ENCODE results near the gene APOBEC3B. TPM values are rescaled to one million over a fixed set of nuclear protein-coding genes. Genes with fewer than 3 reads are reported as not detected.
A peak's percentile ranks its signal among the peaks of the same experiment; 100 is the strongest.
"Not testable (repeated sequence)": the region's sequence is repeated elsewhere in the genome, so short reads cannot be mapped to it uniquely, and the experiment has no call there.

APOBEC3B gene
- polyA plus RNA-seq, 2 donors: 3.4 to 4.6 TPM

- not testable (repeated sequence) for H3K4me1 ChIP-seq (ENCODE audit: control insufficient read depth in 2 of 2, insufficient read depth in 2 of 2, low read length in 1 of 2); H3K36me3 ChIP-seq (ENCODE audit: control insufficient read depth in 2 of 2, insufficient read depth in 2 of 2, low read length in 1 of 2); H3K9me3 ChIP-seq (ENCODE audit: control insufficient read depth in 2 of 2, insufficient read depth in 1 of 2, low read depth in 1 of 2, low read length in 1 of 2); H3K27ac ChIP-seq (ENCODE audit: low read depth in 2 of 2, low read length in 1 of 2); H3K4me3 ChIP-seq (ENCODE audit: low read depth in 1 of 2, low read length in 2 of 2); H3K27me3 ChIP-seq (ENCODE audit: control insufficient read depth in 1 of 2, insufficient read depth in 2 of 2, low read length in 2 of 2)
- WGBS, 2 donors: 85 to 87% methylated on average over 8 of the region's 8 CpGs
Measured at GRCh38 chr22:39008271-39008850, 26.2 kb downstream of the APOBEC3B start.

GRCh38 chr22:39010946-39011345 lies 28.8 kb downstream of the APOBEC3B start:
- Histone ChIP-seq H3K4me3 (ENCODE audit: low read depth in 1 of 2, low read length in 2 of 2) (no peak overlapping the region), H3K9me3 (ENCODE audit: control insufficient read depth in 2 of 2, insufficient read depth in 1 of 2, low read depth in 1 of 2, low read length in 1 of 2) (no peaks in the 10 kb centered on the region), H3K27me3 (ENCODE audit: control insufficient read depth in 1 of 2, insufficient read depth in 2 of 2, low read length in 2 of 2) (no peaks in the 10 kb centered on the region), H3K36me3 (ENCODE audit: control insufficient read depth in 2 of 2, insufficient read depth in 2 of 2, low read length in 1 of 2) (no peaks in the 10 kb centered on the region), H3K27ac (ENCODE audit: low read depth in 2 of 2, low read length in 1 of 2) (no peak overlapping the region), H3K4me1 (ENCODE audit: control insufficient read depth in 2 of 2, insufficient read depth in 2 of 2, low read length in 1 of 2) (peaks cover 3% of the 10 kb centered on the region in 2 donors)
- WGBS, 2 donors: 75 to 81% methylated on average over 15 of the region's 15 CpGs

- no peak overlapping the region for H3K4me3 ChIP-seq (ENCODE audit: low read depth in 1 of 2, low read length in 2 of 2)
- no peak overlapping the region for H3K27ac ChIP-seq (ENCODE audit: low read depth in 2 of 2, low read length in 1 of 2)
- H3K9me3 ChIP-seq (ENCODE audit: control insufficient read depth in 2 of 2, insufficient read depth in 1 of 2, low read depth in 1 of 2, low read length in 1 of 2): no peaks in the 10 kb centered on the region
- H3K4me1 ChIP-seq (ENCODE audit: control insufficient read depth in 2 of 2, insufficient read depth in 2 of 2, low read length in 1 of 2): peaks cover 3% of the 10 kb centered on the region in 2 donors
- no peaks in the 10 kb centered on the region for H3K36me3 ChIP-seq (ENCODE audit: control insufficient read depth in 2 of 2, insufficient read depth in 2 of 2, low read length in 1 of 2)
- WGBS, 2 donors: 79 to 82% methylated on average over 29 of the region's 29 CpGs
- no peaks in the 10 kb centered on the region for H3K27me3 ChIP-seq (ENCODE audit: control insufficient read depth in 1 of 2, insufficient read depth in 2 of 2, low read length in 2 of 2)
Measured at GRCh38 chr22:39012533-39013511, 30.7 kb downstream of the APOBEC3B start.

- peak overlapping the region in 1 of 2 donors; percentile 54 for H3K4me3 ChIP-seq (ENCODE audit: low read depth in 1 of 2, low read length in 2 of 2)
- H3K36me3 ChIP-seq (ENCODE audit: control insufficient read depth in 2 of 2, insufficient read depth in 2 of 2, low read length in 1 of 2); H3K27me3 ChIP-seq (ENCODE audit: control insufficient read depth in 1 of 2, insufficient read depth in 2 of 2, low read length in 2 of 2); H3K4me1 ChIP-seq (ENCODE audit: control insufficient read depth in 2 of 2, insufficient read depth in 2 of 2, low read length in 1 of 2); H3K9me3 ChIP-seq (ENCODE audit: control insufficient read depth in 2 of 2, insufficient read depth in 1 of 2, low read depth in 1 of 2, low read length in 1 of 2): not testable (repeated sequence)
- WGBS, 2 donors: 68 to 71% methylated on average over 6 of the region's 6 CpGs
- peak overlapping the region; percentile 84 to 91 for H3K27ac ChIP-seq (ENCODE audit: low read depth in 2 of 2, low read length in 1 of 2)
Measured at GRCh38 chr22:39013561-39013941, 31.4 kb downstream of the APOBEC3B start.

GRCh38 chr22:39013942-39014722 lies 32.0 kb downstream of the APOBEC3B start, which contains the start of gene APOBEC3C:
Gene APOBEC3C, plus strand, starts transcription at chr22:39014257. Its CDS starts 106 bp downstream, at chr22:39014363.
- H3K4me3 ChIP-seq (ENCODE audit: low read depth in 1 of 2, low read length in 2 of 2): peak within 1 kb of the TSS; percentile 41 to 54
- 4 to 8% methylated on average over 18 of the region's 18 CpGs for WGBS, 2 donors
- H3K36me3 ChIP-seq (ENCODE audit: control insufficient read depth in 2 of 2, insufficient read depth in 2 of 2, low read length in 1 of 2): peaks cover 0 to 5% of the 10 kb centered on the region in 2 donors
- peaks cover 3% of the 10 kb centered on the region in 2 donors for H3K4me1 ChIP-seq (ENCODE audit: control insufficient read depth in 2 of 2, insufficient read depth in 2 of 2, low read length in 1 of 2)
- no peaks in the 10 kb centered on the region for H3K27me3 ChIP-seq (ENCODE audit: control insufficient read depth in 1 of 2, insufficient read depth in 2 of 2, low read length in 2 of 2)
- H3K27ac ChIP-seq (ENCODE audit: low read depth in 2 of 2, low read length in 1 of 2): peak within 1 kb of the TSS; percentile 84 to 91
- no peaks in the 10 kb centered on the region for H3K9me3 ChIP-seq (ENCODE audit: control insufficient read depth in 2 of 2, insufficient read depth in 1 of 2, low read depth in 1 of 2, low read length in 1 of 2)

GRCh38 chr22:39014723-39015121 lies 32.6 kb downstream of the APOBEC3B start:
- not testable (repeated sequence) for H3K9me3 ChIP-seq (ENCODE audit: control insufficient read depth in 2 of 2, insufficient read depth in 1 of 2, low read depth in 1 of 2, low read length in 1 of 2); H3K36me3 ChIP-seq (ENCODE audit: control insufficient read depth in 2 of 2, insufficient read depth in 2 of 2, low read length in 1 of 2); H3K4me1 ChIP-seq (ENCODE audit: control insufficient read depth in 2 of 2, insufficient read depth in 2 of 2, low read length in 1 of 2); H3K27me3 ChIP-seq (ENCODE audit: control insufficient read depth in 1 of 2, insufficient read depth in 2 of 2, low read length in 2 of 2)
- WGBS, 2 donors: 15 to 27% methylated on average over 6 of the region's 6 CpGs
- Histone ChIP-seq H3K4me3 (ENCODE audit: low read depth in 1 of 2, low read length in 2 of 2) (peak overlapping the region; percentile 41 to 54), H3K27ac (ENCODE audit: low read depth in 2 of 2, low read length in 1 of 2) (peak overlapping the region; percentile 84 to 91)

GRCh38 chr22:39016592-39016991 lies 34.4 kb downstream of the APOBEC3B start:
- H3K4me3 ChIP-seq (ENCODE audit: low read depth in 1 of 2, low read length in 2 of 2): no peak overlapping the region
- WGBS, 2 donors: 97 to 98% methylated on average over 13 of the region's 13 CpGs
- peaks cover 0 to 6% of the 10 kb centered on the region in 2 donors for H3K36me3 ChIP-seq (ENCODE audit: control insufficient read depth in 2 of 2, insufficient read depth in 2 of 2, low read length in 1 of 2)
- H3K4me1 ChIP-seq (ENCODE audit: control insufficient read depth in 2 of 2, insufficient read depth in 2 of 2, low read length in 1 of 2): peaks cover 3% of the 10 kb centered on the region in 2 donors
- H3K27me3 ChIP-seq (ENCODE audit: control insufficient read depth in 1 of 2, insufficient read depth in 2 of 2, low read length in 2 of 2): no peaks in the 10 kb centered on the region
- no peak overlapping the region for H3K27ac ChIP-seq (ENCODE audit: low read depth in 2 of 2, low read length in 1 of 2)
- no peaks in the 10 kb centered on the region for H3K9me3 ChIP-seq (ENCODE audit: control insufficient read depth in 2 of 2, insufficient read depth in 1 of 2, low read depth in 1 of 2, low read length in 1 of 2)

- peaks cover 3% of the 10 kb centered on the region in 2 donors for H3K4me1 ChIP-seq (ENCODE audit: control insufficient read depth in 2 of 2, insufficient read depth in 2 of 2, low read length in 1 of 2)
- no peaks in the 10 kb centered on the region for H3K9me3 ChIP-seq (ENCODE audit: control insufficient read depth in 2 of 2, insufficient read depth in 1 of 2, low read depth in 1 of 2, low read length in 1 of 2)
- H3K36me3 ChIP-seq (ENCODE audit: control insufficient read depth in 2 of 2, insufficient read depth in 2 of 2, low read length in 1 of 2): peaks cover 0 to 6% of the 10 kb centered on the region in 2 donors
- H3K4me3 ChIP-seq (ENCODE audit: low read depth in 1 of 2, low read length in 2 of 2): no peak overlapping the region
- WGBS, 2 donors: 76 to 84% methylated on average over 15 to 18 of the region's 18 CpGs
- no peak overlapping the region for H3K27ac ChIP-seq (ENCODE audit: low read depth in 2 of 2, low read length in 1 of 2)
- no peaks in the 10 kb centered on the region for H3K27me3 ChIP-seq (ENCODE audit: control insufficient read depth in 1 of 2, insufficient read depth in 2 of 2, low read length in 2 of 2)
Measured at GRCh38 chr22:39017596-39018365, 35.6 kb downstream of the APOBEC3B start.
